OCI-LY7 (cell line): Measurements from ENCODE around the gene ABCG4. TPM values are rescaled to one million over a fixed set of nuclear protein-coding genes. Genes with fewer than 3 reads are reported as not detected.

Experiments
- BruUV-seq: library from RNA; stranded (reverse); fragments of 400-500 nt; replicated peaks from 2 replicates; lab custom pipeline; 2021; lab: Mats Ljungman, UMichigan
- CTCF ChIA-PET: fragments of 300-600 bp; sonication (Branson Sonifier 250); formaldehyde crosslinking; loops from one replicate; lab custom pipeline; 2022; ENCODE audit warnings: antibody characterized with exemption; ENCODE audit not compliant: unreplicated experiment; lab: Charles Lee
- POLR2A ChIA-PET: fragments of 300-600 bp; sonication (Branson Sonifier 250); formaldehyde crosslinking; loops from one replicate; lab custom pipeline; 2022; ENCODE audit warnings: antibody characterized with exemption; lab: Charles Lee
- DNase-seq: peaks from one replicate; pipeline ENCODE4 v3.0.0-alpha.2; 2015; ENCODE audit warnings: low spot score
- H2AFZ ChIP-seq: fragments of 200-600 bp; sonication (generic), shearing (Covaris generic); 2 replicates; pipeline ENCODE4 v1.6.1; 2014; ENCODE audit warnings: mild to moderate bottlenecking, antibody characterized with exemption, low read length, moderate library complexity
- H3K27ac ChIP-seq: fragments of 200-600 bp; sonication (generic); 2 replicates; pipeline ENCODE4 v1.5.1; 2014; ENCODE audit warnings: mixed run types, low read depth, mild to moderate bottlenecking, moderate library complexity, low read length, inconsistent platforms; ENCODE audit not compliant: poor library complexity, severe bottlenecking
- H3K36me3 ChIP-seq: fragments of 200-600 bp; sonication (generic); 2 replicates; pipeline ENCODE4 v1.6.1; 2014; ENCODE audit warnings: mild to moderate bottlenecking, antibody characterized with exemption, low read length, moderate library complexity, mixed read lengths; ENCODE audit not compliant: insufficient read depth
- H3K4me1 ChIP-seq: fragments of 200-600 bp; sonication (generic); 2 replicates; pipeline ENCODE4 v1.5.1; 2014; ENCODE audit warnings: mild to moderate bottlenecking, low read length; ENCODE audit not compliant: insufficient read depth, poor library complexity, severe bottlenecking
- H3K4me2 ChIP-seq: fragments of 200-600 bp; sonication (generic); 2 replicates; pipeline ENCODE4 v1.6.1; 2014; ENCODE audit warnings: mild to moderate bottlenecking, low read length
- H3K4me3 ChIP-seq: fragments of 200-600 bp; sonication (generic); 2 replicates; pipeline ENCODE4 v1.5.1; 2014; ENCODE audit warnings: mild to moderate bottlenecking, low read depth, low read length; ENCODE audit not compliant: poor library complexity, severe bottlenecking
- H3K79me2 ChIP-seq: fragments of 200-600 bp; sonication (generic); 2 replicates; pipeline ENCODE4 v1.6.1; 2016; ENCODE audit warnings: low read depth, mild to moderate bottlenecking, low read length, moderate library complexity, mixed read lengths; ENCODE audit not compliant: insufficient read depth
- H3K9me2 ChIP-seq: fragments of 200-600 bp; sonication (generic); 2 replicates; pipeline ENCODE4 v1.6.1; 2016; ENCODE audit warnings: mild to moderate bottlenecking, low read length, mixed read lengths; ENCODE audit not compliant: insufficient read depth
- H3K9me3 ChIP-seq: fragments of 200-600 bp; sonication (generic); 2 replicates; pipeline ENCODE4 v1.6.1; 2014; ENCODE audit warnings: mild to moderate bottlenecking, mixed run types, low read length, mixed read lengths
- H4K20me1 ChIP-seq: fragments of 200-600 bp; sonication (generic); 2 replicates; pipeline ENCODE4 v1.6.1; 2014; ENCODE audit warnings: mild to moderate bottlenecking, antibody characterized with exemption, low read length, moderate library complexity, mixed read lengths; ENCODE audit not compliant: insufficient read depth
- CTCF ChIP-seq: fragments of 200-600 bp; sonication (generic); conservative IDR thresholded peaks from 2 replicates; pipeline ENCODE4 v1.5.1; 2014; ENCODE audit warnings: mild to moderate bottlenecking, antibody characterized with exemption, low read length, moderate library complexity, mixed read lengths
- EZH2phosphoT487 ChIP-seq: fragments of 200-600 bp; sonication (generic); IDR thresholded peaks from 2 replicates; pipeline ENCODE4 v1.6.1; 2018; ENCODE audit warnings: low read depth, borderline replicate concordance, mild to moderate bottlenecking, mixed run types, antibody characterized with exemption, low read length, moderate library complexity, mixed read lengths
- intact Hi-C: fragments of 100-400 bp; cut with micrococcal nuclease; formaldehyde crosslinking; loops from one replicate; pipeline ENCODE4 v1.10.0; 2022; ENCODE audit not compliant: unreplicated experiment
- total RNA-seq, 2 experiments: library from RNA; depleted of rRNA in 1 of 2; stranded (reverse); fragments of >200 nt in 1 of 2; shearing (Covaris generic) in 1 of 2; gene quantifications; 2 replicates each; pipeline ENCODE4 v1.2.3, GENCODE V29; 2014 to 2022

Gene ABCG4
- total RNA-seq, 2 experiments from 2014 or later, result not detected

- no peak for DNase-seq
- TF ChIP-seq EZH2phosphoT487, result no peak
- TF ChIP-seq CTCF, result no peak
- Histone ChIP-seq H3K79me2 (peaks cover 9% of the 10 kb centered on the region; the same call in 1 of the 2 replicates), H3K36me3 (peaks cover 11% of the 10 kb centered on the region; the same call in 1 of the 2 replicates), H3K9me2 (no peaks in the 10 kb centered on the region), H4K20me1 (no peaks in the 10 kb centered on the region), H3K4me2 (peak overlapping the region; percentile 77), H2AFZ (peak overlapping the region; percentile 83), H3K4me1 (peaks cover 15% of the 10 kb centered on the region), H3K4me3 (peak overlapping the region; percentile 60), H3K9me3 (no peaks in the 10 kb centered on the region), H3K27ac (no peak overlapping the region)
- TSS peak; percentile 97 for BruUV-seq
- intact Hi-C loops, result loop anchor here (1.0 kb wide), 1 partner anchor 12 kb away; no protein-coding TSS in a partner anchor
- ChIA-PET POLR2A (interaction anchor here (0.8 to 1.6 kb wide), 6 partner anchors 11 to 124 kb away, joined by 3 to 10 read pairs (median 4); partner anchors contain the start of gene C2CD2L), CTCF (interaction anchor here (1.9 kb wide), 1 partner anchor 12 kb away, joined by 7 read pairs; no protein-coding TSS in a partner anchor)
Observed at GRCh38 chr11:119120639-119121007, 28.2 kb upstream of the ABCG4 start.

- peaks cover 8% of the 10 kb centered on the region; the same call in 1 of the 2 replicates for H3K36me3 ChIP-seq
- peak; percentile 99 for DNase-seq
- H3K4me2 ChIP-seq, result peak within 1 kb of the TSS; percentile 92
- ChIA-PET POLR2A (interaction anchor here (0.5 to 1.6 kb wide), 16 partner anchors 10 to 1199 kb away, joined by 3 to 10 read pairs (median 3); partner anchors contain the start of genes C2CD2L and CBL), CTCF (interaction anchor here (0.6 to 1.9 kb wide), 5 partner anchors 12 to 83 kb away, joined by 3 to 7 read pairs (median 4); no protein-coding TSS in a partner anchor)
- intact Hi-C loops, result loop anchor here (1.0 kb wide), 1 partner anchor 13 kb away; no protein-coding TSS in a partner anchor
- H3K27ac ChIP-seq, result no peak within 1 kb of the TSS
- no peaks in the 10 kb centered on the region for H4K20me1 ChIP-seq
- no peak for TF ChIP-seq EZH2phosphoT487
- no peak for TF ChIP-seq CTCF
- peak within 1 kb of the TSS; percentile 84 for H3K4me3 ChIP-seq
- peaks cover 16% of the 10 kb centered on the region for H3K4me1 ChIP-seq
- BruUV-seq, result no TSS peak
- H3K9me3 ChIP-seq, result no peaks in the 10 kb centered on the region
- H3K9me2 ChIP-seq, result no peaks in the 10 kb centered on the region
- peak within 1 kb of the TSS; percentile 83 for H2AFZ ChIP-seq
- peaks cover 9% of the 10 kb centered on the region; the same call in 1 of the 2 replicates for H3K79me2 ChIP-seq
Observed at GRCh38 chr11:119121008-119121810, 27.6 kb upstream of the ABCG4 start, which contains the start of gene HINFP. Gene HINFP, plus strand, starts transcription at chr11:119121580. Its CDS starts 5,365 bp downstream, at chr11:119126945.
